ENCODE results near the gene NR1D2. TPM values are rescaled to one million over a fixed set of nuclear protein-coding genes. Genes with fewer than 3 reads are reported as not detected.

NR1D2 gene
- total and polyA plus RNA-seq, 3 donors from 2014 or later, result 14.5 to 41.2 (median 33.1) TPM

DNA sequence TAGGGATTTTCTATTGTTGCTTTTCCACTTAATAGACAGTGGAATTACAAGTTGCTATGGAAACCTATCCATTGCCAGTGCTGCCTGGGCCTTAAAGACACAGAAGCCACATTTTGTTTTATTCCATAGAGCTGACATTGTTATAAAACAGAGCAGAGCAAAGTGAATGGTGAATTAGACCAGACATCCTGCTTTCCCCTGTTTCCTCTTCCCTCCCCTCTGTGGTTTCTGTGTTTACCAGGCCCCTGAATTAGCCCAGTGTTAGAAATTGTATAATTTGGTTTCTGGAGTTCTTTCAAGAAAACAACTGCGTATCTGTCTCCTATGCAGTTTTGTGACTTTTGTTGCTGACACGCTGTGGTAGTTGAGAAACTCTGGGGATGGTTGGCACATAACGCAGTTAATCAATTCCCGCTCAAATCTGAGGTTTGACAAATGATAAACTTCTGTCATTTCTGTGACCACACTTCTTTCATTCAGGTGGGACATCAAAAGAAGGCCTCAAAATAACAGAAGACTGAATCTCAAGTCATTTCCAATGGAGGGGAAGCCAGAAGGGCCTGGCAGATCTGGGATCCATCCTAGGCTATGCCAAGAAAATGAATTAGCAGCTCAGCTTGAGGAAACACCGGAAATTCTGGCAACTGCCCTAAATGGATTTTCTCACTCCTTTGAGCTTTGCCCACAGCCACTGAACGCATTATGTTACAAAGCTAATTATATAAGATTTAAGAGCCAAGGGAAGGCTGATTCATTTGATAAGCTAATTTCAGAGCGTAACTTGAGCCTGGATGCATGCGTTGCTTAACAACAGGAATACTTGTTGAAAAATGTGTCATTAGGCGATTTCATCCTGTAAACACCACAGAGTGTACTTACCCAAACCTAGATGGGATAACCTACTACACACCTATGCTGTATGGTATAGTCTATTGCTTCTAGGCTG lies 46.9 kb downstream of the NR1D2 start:
- WGBS, 2 donors, result 83 to 85% methylated on average over 9 of the region's 9 CpGs
- Histone ChIP-seq H3K9me3 (no peaks in the 10 kb centered on the region), H3K27me3 (no peaks in the 10 kb centered on the region), H3K36me3 (ENCODE audit: low read depth, missing control alignments) (no peaks in the 10 kb centered on the region), H3K4me3 (no peak overlapping the region), H3K4me1 (peaks cover 7% of the 10 kb centered on the region), H3K27ac (no peak overlapping the region)
- TF ChIP-seq POLR2A (IDR thresholded peaks at IDR 0.05), result no peak
- no peak for TF ChIP-seq CTCF (IDR thresholded peaks at IDR 0.05)
- intact Hi-C loops (cut with DNase I; ENCODE audit: low total_unique reads), result no loop called here
- no peak for DNase-seq

DNA sequence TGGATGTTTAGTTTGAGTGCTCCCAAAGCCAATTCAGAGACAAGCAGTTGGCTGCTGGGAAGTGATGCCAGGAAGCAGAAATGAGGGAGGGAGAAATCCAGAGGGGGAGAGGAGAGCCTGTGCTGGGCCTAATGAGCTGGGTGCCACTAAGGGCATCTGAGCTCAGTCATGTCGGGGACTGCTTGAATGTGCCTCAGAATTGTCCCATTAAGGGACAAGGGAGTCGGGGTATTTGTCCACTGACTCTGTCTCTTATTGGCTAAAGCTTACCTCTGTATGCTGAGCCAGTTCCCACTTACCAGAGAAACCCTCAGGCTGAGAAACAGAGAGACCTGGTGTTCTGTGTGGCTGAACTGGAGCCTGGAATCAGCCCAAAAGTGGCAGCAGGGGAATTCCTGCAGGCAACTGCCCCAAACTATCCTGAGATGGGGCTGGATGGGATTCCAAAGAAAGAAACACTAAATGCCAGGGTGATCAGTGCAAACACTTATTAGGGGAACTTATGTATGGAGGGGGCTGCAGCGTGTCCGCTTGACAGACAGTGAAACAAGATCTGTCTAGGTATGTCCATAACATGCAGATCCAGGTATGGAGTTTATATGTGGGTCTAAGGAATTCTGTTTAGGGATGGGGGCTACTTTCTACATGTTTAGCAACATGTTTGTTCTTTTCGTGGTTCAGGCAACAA lies 48.6 kb downstream of the NR1D2 start:
- intact Hi-C loops (cut with DNase I; ENCODE audit: low total_unique reads), result no loop called here
- H3K27me3 ChIP-seq, result no peaks in the 10 kb centered on the region
- no peaks in the 10 kb centered on the region for H3K9me3 ChIP-seq
- no peak overlapping the region for H3K27ac ChIP-seq
- peaks cover 7% of the 10 kb centered on the region for H3K4me1 ChIP-seq
- no peak for DNase-seq
- TF ChIP-seq POLR2A (IDR thresholded peaks at IDR 0.05), result no peak
- TF ChIP-seq CTCF (IDR thresholded peaks at IDR 0.05), result no peak
- no peaks in the 10 kb centered on the region for H3K36me3 ChIP-seq (ENCODE audit: low read depth, missing control alignments)
- WGBS, 2 donors, result 68 to 73% methylated on average over 3 to 5 of the region's 5 CpGs
- H3K4me3 ChIP-seq, result no peak overlapping the region

DNA sequence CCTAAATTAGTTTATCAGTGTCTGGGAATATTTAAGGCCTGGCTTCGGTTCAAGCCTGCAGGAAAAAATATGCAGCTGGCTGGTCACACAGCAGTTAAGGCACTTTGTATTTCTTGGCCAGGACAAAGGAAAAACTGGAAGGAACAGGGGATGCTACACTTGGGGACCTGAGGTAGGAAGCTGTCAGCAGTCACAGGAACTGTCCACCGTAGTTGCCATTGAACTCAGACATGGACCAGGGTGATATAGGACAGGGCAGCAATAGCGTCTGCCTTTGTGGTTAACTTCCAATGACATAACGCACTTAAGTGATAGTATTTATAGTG lies 49.1 kb downstream of the NR1D2 start:
- TF ChIP-seq CTCF (IDR thresholded peaks at IDR 0.05), result no peak
- TF ChIP-seq POLR2A (IDR thresholded peaks at IDR 0.05), result no peak
- no peaks in the 10 kb centered on the region for H3K9me3 ChIP-seq
- intact Hi-C loops (cut with DNase I; ENCODE audit: low total_unique reads), result no loop called here
- peaks cover 7% of the 10 kb centered on the region for H3K4me1 ChIP-seq
- no peak overlapping the region for H3K4me3 ChIP-seq
- H3K27me3 ChIP-seq, result no peaks in the 10 kb centered on the region
- 59 to 72% methylated on average over 4 of the region's 4 CpGs for WGBS, 2 donors
- H3K36me3 ChIP-seq (ENCODE audit: low read depth, missing control alignments), result no peaks in the 10 kb centered on the region
- no peak overlapping the region for H3K27ac ChIP-seq
- no peak for DNase-seq

- Histone ChIP-seq H3K27me3 (no peaks in the 10 kb centered on the region), H3K9me3 (no peaks in the 10 kb centered on the region), H3K27ac (no peak overlapping the region), H3K4me1 (peaks cover 7% of the 10 kb centered on the region), H3K36me3 (ENCODE audit: low read depth, missing control alignments) (no peaks in the 10 kb centered on the region), H3K4me3 (no peak overlapping the region)
- TF ChIP-seq POLR2A (IDR thresholded peaks at IDR 0.05), result no peak
- TF ChIP-seq CTCF (IDR thresholded peaks at IDR 0.05), result no peak
- intact Hi-C loops (cut with DNase I; ENCODE audit: low total_unique reads), result no loop called here
- WGBS, 2 donors, result 84 to 92% methylated on average over 2 of the region's 2 CpGs
- no peak for DNase-seq
Observed at GRCh38 chr3:23995219-23995618, 50.1 kb downstream of the NR1D2 start.
